MG63 (cell line): ENCODE results near the gene EEF1E1. TPM values are rescaled to one million over a fixed set of nuclear protein-coding genes. Genes with fewer than 3 reads are reported as not detected.

Experiments used
- DNase-seq: peaks from one replicate; pipeline ENCODE4 v3.0.0-alpha.2; 2020
- H3K27me3 ChIP-seq: fragments of 250-450 bp; sonication (Bioruptor Pico); 2 replicates; pipeline ENCODE4 v1.5.1; 2020; ENCODE audit warnings: mild to moderate bottlenecking, moderate library complexity
- H3K36me3 ChIP-seq: fragments of 250-450 bp; sonication (Bioruptor Pico); 2 replicates; pipeline ENCODE4 v1.5.1; 2020; ENCODE audit warnings: mild to moderate bottlenecking, moderate library complexity
- H3K4me3 ChIP-seq: fragments of 250-450 bp; sonication (Bioruptor Pico); 2 replicates; pipeline ENCODE4 v1.5.1; 2020; ENCODE audit warnings: mild to moderate bottlenecking, moderate library complexity
- H3K9me3 ChIP-seq: fragments of 250-450 bp; sonication (Bioruptor Pico); 2 replicates; pipeline ENCODE4 v1.5.1; 2020; ENCODE audit warnings: mild to moderate bottlenecking, moderate library complexity
- total RNA-seq: library from RNA; depleted of rRNA; stranded (reverse); fragments of >200 nt; shearing (Covaris generic); gene quantifications from 2 replicates; pipeline ENCODE4 v1.2.3, GENCODE V29; 2014; ENCODE audit warnings: low replicate concordance

The EEF1E1 gene
- total RNA-seq, 1 experiment from 2014 or later, result 142 TPM

GRCh38 chr6:8074213-8074612, 28.1 kb downstream of the EEF1E1 start:
- DNase-seq, result no peak
- Histone ChIP-seq H3K36me3 (peaks cover 20% of the 10 kb centered on the region), H3K9me3 (no peaks in the 10 kb centered on the region), H3K4me3 (no peak overlapping the region), H3K27me3 (no peaks in the 10 kb centered on the region)

- Histone ChIP-seq H3K9me3 (no peaks in the 10 kb centered on the region), H3K4me3 (no peak overlapping the region), H3K36me3 (peaks cover 18% of the 10 kb centered on the region), H3K27me3 (no peaks in the 10 kb centered on the region)
- DNase-seq, result no peak
Observed at GRCh38 chr6:8073758-8074157, 28.6 kb downstream of the EEF1E1 start.

- DNase-seq, result no peak
- H3K4me3 ChIP-seq, result no peak overlapping the region
- no peaks in the 10 kb centered on the region for H3K36me3 ChIP-seq
- no peaks in the 10 kb centered on the region for H3K27me3 ChIP-seq
- no peaks in the 10 kb centered on the region for H3K9me3 ChIP-seq
Observed at GRCh38 chr6:8070718-8071117, 31.6 kb downstream of the EEF1E1 start.

GRCh38 chr6:8069631-8070284, 32.6 kb downstream of the EEF1E1 start:
- Histone ChIP-seq H3K9me3 (no peaks in the 10 kb centered on the region), H3K27me3 (no peaks in the 10 kb centered on the region), H3K4me3 (no peak overlapping the region), H3K36me3 (no peaks in the 10 kb centered on the region)
- no peak for DNase-seq

- H3K27me3 ChIP-seq, result no peaks in the 10 kb centered on the region
- H3K36me3 ChIP-seq, result no peaks in the 10 kb centered on the region
- no peak for DNase-seq
- H3K4me3 ChIP-seq, result no peak overlapping the region
- H3K9me3 ChIP-seq, result no peaks in the 10 kb centered on the region
Observed at GRCh38 chr6:8069151-8069550, 33.2 kb downstream of the EEF1E1 start.

GRCh38 chr6:8066108-8066507, 36.2 kb downstream of the EEF1E1 start:
- Histone ChIP-seq H3K36me3 (peaks cover 3% of the 10 kb centered on the region; the same call in 1 of the 2 replicates), H3K27me3 (no peaks in the 10 kb centered on the region), H3K4me3 (no peak overlapping the region), H3K9me3 (no peaks in the 10 kb centered on the region)
- DNase-seq, result no peak

GRCh38 chr6:8065519-8065911, 36.8 kb downstream of the EEF1E1 start:
- DNase-seq, result no peak
- Histone ChIP-seq H3K27me3 (no peaks in the 10 kb centered on the region), H3K4me3 (no peak overlapping the region), H3K36me3 (peaks cover 3% of the 10 kb centered on the region; the same call in 1 of the 2 replicates), H3K9me3 (no peaks in the 10 kb centered on the region)

- peak overlapping the region; percentile 71 for H3K4me3 ChIP-seq
- DNase-seq, result no peak
Observed at GRCh38 chr6:8064638-8065518, 37.5 kb downstream of the EEF1E1 start.

GRCh38 chr6:8063761-8064637, 38.3 kb downstream of the EEF1E1 start, which contains the start of gene BLOC1S5:
TSS of gene BLOC1S5 (minus strand) at chr6:8064389. CDS start at chr6:8064376, 13 bp downstream.
- Histone ChIP-seq H3K4me3 (peak within 1 kb of the TSS; percentile 71), H3K9me3 (no peaks in the 10 kb centered on the region), H3K27me3 (no peaks in the 10 kb centered on the region), H3K36me3 (peaks cover 6% of the 10 kb centered on the region; the same call in 1 of the 2 replicates)
- DNase-seq, result peak; percentile 96

More at GRCh38 chr6:8064638-8065518, 37.5 kb downstream of the EEF1E1 start:
- peaks cover 5% of the 10 kb centered on the region; the same call in 1 of the 2 replicates for H3K36me3 ChIP-seq
- no peaks in the 10 kb centered on the region for H3K9me3 ChIP-seq
- no peaks in the 10 kb centered on the region for H3K27me3 ChIP-seq

GRCh38 chr6:8061736-8062135, 40.6 kb downstream of the EEF1E1 start:
- H3K27me3 ChIP-seq, result no peaks in the 10 kb centered on the region
- no peak overlapping the region for H3K4me3 ChIP-seq
- peaks cover 6% of the 10 kb centered on the region for H3K36me3 ChIP-seq
- H3K9me3 ChIP-seq, result no peaks in the 10 kb centered on the region
- DNase-seq, result no peak

GRCh38 chr6:8060346-8060745, 42.0 kb downstream of the EEF1E1 start:
- H3K36me3 ChIP-seq, result peaks cover 6% of the 10 kb centered on the region
- no peaks in the 10 kb centered on the region for H3K9me3 ChIP-seq
- H3K4me3 ChIP-seq, result no peak overlapping the region

GRCh38 chr6:8059129-8059528, 43.2 kb downstream of the EEF1E1 start:
- Histone ChIP-seq H3K4me3 (no peak overlapping the region), H3K9me3 (no peaks in the 10 kb centered on the region), H3K27me3 (no peaks in the 10 kb centered on the region), H3K36me3 (peaks cover 6% of the 10 kb centered on the region)
- no peak for DNase-seq

More at GRCh38 chr6:8060346-8060745, 42.0 kb downstream of the EEF1E1 start:
- DNase-seq, result no peak
- H3K27me3 ChIP-seq, result no peaks in the 10 kb centered on the region

- Histone ChIP-seq H3K9me3 (no peaks in the 10 kb centered on the region), H3K4me3 (no peak overlapping the region), H3K36me3 (peaks cover 6% of the 10 kb centered on the region), H3K27me3 (no peaks in the 10 kb centered on the region)
- DNase-seq, result no peak
Observed at GRCh38 chr6:8057793-8058192, 44.6 kb downstream of the EEF1E1 start.

- Histone ChIP-seq H3K4me3 (no peak overlapping the region), H3K9me3 (no peaks in the 10 kb centered on the region), H3K36me3 (peaks cover 6% of the 10 kb centered on the region), H3K27me3 (no peaks in the 10 kb centered on the region)
- DNase-seq, result no peak
Observed at GRCh38 chr6:8057263-8057662, 45.1 kb downstream of the EEF1E1 start.

- no peaks in the 10 kb centered on the region for H3K27me3 ChIP-seq
- DNase-seq, result no peak
- no peak overlapping the region for H3K4me3 ChIP-seq
- no peaks in the 10 kb centered on the region for H3K9me3 ChIP-seq
- H3K36me3 ChIP-seq, result no peaks in the 10 kb centered on the region; the same call in 1 of the 2 replicates
Observed at GRCh38 chr6:8054276-8054675, 48.1 kb downstream of the EEF1E1 start.

GRCh38 chr6:8047541-8048292, 54.6 kb downstream of the EEF1E1 start:
- DNase-seq, result no peak
- no peaks in the 10 kb centered on the region for H3K9me3 ChIP-seq
- no peaks in the 10 kb centered on the region for H3K27me3 ChIP-seq
- no peak overlapping the region for H3K4me3 ChIP-seq
- H3K36me3 ChIP-seq, result peaks cover 8% of the 10 kb centered on the region
